ENCODE data around the gene CITED2.

- TF ChIP-seq CTCF (IDR thresholded peaks at IDR 0.05) (no peak), POLR2A (IDR thresholded peaks at IDR 0.05) (no peak)
These were observed 19.7 kb upstream of the CITED2 start for GRCh38 chr6:139394027-139394649.

Data from uterus (tissue), 2 donors.